ENCODE measurements around the gene SERINC3.
"Not testable (repeated sequence)": the region's sequence is repeated elsewhere in the genome, so short reads cannot be mapped to it uniquely, and the experiment has no call there.

The SERINC3 gene

DNA sequence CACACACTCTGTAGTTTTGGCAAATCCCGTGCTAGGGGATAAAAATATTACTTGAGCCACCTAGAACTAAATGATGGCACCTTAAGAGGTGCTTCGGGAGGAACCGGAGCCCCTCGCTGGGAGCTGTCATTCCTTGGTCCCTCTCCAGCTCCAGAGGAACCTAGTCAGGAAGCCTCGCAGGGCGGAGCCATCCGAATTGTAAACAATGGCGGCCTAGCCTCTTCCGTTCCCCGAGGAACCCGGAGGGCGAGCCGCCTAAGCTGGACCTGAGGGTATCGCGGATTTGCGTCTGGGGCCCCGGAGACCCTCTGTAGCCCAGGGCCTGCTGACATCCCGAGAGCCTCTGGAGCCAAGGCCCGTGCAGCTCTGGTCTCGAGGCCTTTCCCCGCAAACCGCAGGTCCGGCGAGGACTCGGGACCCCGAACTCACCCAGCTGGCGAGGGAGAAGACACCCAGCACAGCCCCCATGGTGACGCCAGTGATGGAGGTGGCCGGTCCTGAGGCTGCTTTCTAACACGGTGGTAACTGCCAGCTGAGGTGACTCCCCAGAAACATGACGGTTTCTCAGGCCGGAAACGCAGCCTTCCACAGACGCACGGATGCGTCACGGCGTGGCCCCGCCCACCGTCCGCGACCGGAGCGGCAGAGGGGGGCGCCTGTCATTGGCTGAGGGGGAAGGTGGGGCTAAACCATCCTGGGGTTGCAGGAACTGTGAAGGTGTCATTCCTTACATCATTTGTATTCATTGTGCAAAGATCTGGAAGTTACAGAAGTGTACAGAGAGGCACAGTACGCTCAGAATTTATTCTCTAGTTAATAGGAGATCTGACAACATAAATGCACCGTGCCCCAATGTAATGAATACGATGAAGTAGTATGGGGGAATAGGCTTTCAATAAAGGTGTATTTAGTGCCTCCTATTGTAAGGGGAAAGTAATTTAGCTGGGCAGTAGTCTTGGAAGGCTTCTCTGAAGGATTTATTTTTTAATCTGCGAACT, at the start of gene SERINC3:
SERINC3 (minus strand) TSS at position 587 of the 998 bp plus-strand sequence; CDS start at position 468, 119 bp downstream.
- DNase-seq = peak; percentile 97

DNA sequence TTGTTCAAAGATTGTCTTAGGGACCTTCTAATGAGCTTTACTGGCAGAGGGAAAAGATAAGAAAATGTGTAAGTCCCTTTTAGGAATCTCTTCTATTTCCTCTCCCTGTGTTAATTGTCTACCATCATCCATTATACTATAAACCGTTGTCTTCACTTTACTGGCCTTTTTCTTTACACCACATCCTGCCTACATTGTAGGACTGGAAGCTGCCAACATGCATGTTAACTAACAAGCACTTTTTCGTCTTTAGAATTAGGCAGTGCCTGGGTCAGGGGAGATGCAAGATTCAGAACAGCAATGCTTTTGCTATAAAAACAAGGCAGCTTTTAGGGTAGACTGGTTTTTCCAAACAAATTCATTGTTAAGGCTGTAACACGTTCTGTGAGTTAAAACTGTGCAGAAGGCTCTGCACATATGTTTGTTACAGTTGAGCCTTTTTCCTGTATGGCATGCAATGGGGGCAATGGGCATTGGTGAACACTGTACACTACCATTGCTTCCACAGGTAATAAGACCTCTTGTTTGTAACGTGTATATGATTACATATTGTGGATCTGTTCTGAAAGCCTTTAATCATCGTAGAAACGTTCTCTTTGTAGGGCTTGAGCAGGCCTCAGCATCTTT, 49.6 kb upstream of the SERINC3 start:
- DNase-seq = no peak

- DNase-seq = no peak
These were observed 48.5 kb upstream of the SERINC3 start for GRCh38 chr20:44570367-44570766.

DNA sequence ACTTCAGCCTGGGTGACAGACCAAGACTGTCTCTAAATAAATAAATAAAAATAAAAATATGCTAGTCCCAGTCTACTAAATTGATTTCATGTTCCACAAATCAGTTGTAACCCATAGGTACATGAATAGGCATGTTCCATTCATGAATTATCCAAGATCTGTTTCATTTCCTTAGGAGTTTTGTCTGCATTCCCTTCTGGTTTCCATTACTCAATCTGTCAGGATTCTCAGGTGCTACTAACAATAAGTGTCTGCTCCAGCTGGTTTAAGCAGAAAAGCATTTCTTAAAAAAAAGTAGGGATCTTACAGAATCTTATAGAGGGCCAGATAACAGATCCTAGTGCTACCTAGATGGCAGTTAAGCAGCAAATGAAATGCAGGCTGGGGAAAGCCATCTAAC, 44.9 kb upstream of the SERINC3 start:
- no peak for DNase-seq

- no peak for DNase-seq
These were observed 44.1 kb upstream of the SERINC3 start for GRCh38 chr20:44566018-44566417.

- DNase-seq = no peak
These were observed 40.0 kb upstream of the SERINC3 start for GRCh38 chr20:44561876-44562275.

DNA sequence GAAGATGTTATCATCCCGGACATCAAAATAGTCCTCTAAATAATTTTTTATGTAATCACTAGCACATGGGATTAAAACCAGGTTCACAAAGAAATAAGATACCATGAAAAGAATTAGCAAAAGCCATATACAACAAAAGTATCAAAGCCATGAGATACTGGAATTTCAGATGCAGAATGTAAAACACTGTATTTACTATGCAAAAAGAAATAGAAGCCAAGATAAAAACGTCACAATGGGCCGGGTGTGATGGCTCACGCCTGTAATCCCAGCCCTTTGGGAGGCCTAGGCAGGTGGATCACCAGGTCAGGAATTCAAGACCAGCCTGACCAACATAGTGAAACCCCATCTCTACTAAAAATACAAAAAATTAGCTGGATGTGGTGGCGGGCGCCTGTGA, 38.9 kb upstream of the SERINC3 start:
- DNase-seq = not testable (repeated sequence)

DNA sequence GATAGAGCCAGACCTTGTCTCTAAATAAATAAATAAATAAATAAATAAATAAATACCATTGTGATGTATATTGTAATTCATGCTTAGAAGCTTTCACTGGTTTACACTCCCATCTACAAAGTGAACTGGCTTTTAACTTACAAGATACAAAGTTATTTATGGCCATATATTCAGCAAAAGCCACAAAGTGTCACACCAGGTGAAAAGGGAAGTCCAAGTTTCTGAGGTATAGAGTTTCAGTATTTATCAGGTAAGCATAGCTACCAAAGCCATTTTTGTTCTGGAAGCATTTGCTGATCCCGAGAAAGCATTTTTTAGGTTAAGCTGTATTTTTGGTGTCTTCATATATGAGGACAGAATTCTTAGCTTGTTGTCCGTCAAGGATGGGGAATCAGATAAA, 38.4 kb upstream of the SERINC3 start:
- DNase-seq = no peak

GRCh38 chr20:44559302-44559701, 37.4 kb upstream of the SERINC3 start:
- no peak for DNase-seq

DNA sequence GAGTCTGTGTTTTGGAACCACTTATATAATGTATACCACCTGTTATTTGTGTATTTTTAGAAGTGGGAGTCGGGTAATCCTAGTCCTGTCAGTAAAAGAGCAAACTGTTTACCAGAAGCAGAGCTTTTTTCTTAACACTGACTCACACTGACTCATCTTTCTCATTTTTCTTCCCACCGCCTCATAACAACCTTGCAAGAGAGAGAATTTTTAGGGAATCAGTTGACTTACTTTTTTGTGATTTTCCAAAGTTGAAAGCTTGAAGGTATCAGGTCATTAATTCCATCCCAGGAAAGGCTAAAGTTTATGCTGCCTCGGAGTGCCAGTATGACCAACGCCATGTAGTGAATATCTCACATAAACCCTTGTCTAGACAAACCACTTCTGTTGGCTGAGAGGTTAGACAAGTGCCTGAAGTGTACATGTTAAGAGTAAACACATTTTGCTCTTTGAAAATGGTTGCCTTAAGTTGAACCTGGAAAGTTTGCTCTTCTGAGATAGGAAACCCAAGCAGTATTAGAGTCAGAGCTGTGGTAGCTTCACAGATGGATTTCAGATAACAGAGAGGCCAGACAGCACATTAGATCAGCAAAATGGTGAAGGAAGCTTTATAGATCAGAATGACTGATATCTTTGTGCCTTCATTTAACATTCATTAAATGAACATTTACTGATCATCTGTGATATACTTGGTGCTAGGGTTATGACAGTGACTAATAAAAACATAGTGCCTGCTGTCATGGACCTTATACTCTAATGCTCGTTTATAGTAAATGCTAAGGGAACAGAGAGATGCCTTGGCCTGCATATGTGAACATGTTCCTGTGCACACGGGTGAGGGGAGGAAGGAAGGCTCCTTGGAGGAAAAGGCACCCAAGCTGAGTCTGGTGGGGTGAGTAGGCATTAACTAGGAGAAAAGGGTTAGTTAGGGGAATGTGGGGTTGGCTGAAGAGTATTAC, 31.4 kb upstream of the SERINC3 start:
- DNase-seq = peak; percentile 20

DNA sequence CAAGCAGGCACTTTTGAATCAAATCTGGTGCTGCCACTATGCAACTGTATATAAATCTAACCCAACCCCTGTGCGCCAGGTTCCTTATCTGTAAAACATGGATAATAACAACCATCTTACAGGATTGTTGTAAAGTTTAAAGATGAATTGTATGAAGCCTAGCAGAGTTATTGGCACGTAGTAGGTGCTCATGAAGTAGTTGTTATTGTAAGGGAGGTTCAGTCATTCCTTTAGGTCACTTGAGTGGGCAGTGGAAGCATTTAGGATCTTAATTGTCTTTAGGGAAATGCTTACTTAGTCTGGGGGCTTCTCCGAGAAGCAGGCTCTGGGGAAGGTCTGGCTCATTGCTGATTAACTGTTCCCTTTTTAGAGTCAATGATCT, 30.7 kb upstream of the SERINC3 start:
- no peak for DNase-seq

- no peak for DNase-seq
These were observed 30.2 kb upstream of the SERINC3 start for GRCh38 chr20:44552050-44552449.

DNA sequence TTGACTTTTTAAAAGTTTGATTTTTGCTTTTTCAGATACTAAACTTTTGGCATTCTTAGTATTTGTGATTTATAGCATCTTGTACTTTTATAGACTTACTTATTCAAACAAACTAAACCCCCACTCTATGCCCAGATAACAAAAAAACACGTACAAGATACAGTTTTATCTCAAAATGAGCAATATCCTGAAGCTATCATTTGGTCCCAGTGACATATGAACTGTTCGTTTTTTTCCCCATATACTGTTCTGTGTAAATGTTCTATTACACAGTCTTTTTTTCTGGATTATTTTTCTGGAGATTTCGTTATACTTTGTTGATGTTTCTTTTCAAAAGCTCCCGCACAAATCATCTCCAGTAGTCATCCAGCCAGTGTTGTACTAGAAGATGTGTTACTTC, 27.3 kb upstream of the SERINC3 start:
- no peak for DNase-seq

- no peak for DNase-seq
These were observed 25.5 kb upstream of the SERINC3 start for GRCh38 chr20:44547419-44547818.

GRCh38 chr20:44544263-44544662, 22.4 kb upstream of the SERINC3 start:
- DNase-seq = no peak

GRCh38 chr20:44543358-44543757, 21.5 kb upstream of the SERINC3 start:
- no peak for DNase-seq

GRCh38 chr20:44542890-44543289, 21.0 kb upstream of the SERINC3 start:
- no peak for DNase-seq

- no peak for DNase-seq
These were observed 20.1 kb upstream of the SERINC3 start for GRCh38 chr20:44541992-44542391.

GRCh38 chr20:44540834-44541233, 19.0 kb upstream of the SERINC3 start:
- no peak for DNase-seq

GRCh38 chr20:44537993-44538392, 16.1 kb upstream of the SERINC3 start:
- DNase-seq = no peak

DNA sequence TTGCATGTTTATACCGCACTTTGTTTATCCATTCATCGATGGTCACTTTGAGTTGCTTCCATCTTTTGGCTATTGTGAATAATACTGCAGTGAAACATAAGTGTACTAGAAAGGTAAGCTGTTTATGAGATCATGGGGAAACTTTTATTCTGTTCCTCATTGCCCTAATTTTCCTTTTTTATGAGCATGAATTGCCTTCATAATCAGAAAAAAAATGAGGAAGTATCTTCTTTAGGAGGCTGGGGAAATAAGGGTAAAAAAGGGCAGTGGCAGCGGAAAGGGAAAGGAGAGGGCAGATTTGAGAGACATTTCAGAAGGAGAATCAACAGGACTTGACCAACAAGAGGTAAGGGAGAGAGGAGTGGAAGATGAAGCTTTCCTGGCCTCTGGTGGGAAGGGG, 14.3 kb upstream of the SERINC3 start:
- DNase-seq = no peak

DNA sequence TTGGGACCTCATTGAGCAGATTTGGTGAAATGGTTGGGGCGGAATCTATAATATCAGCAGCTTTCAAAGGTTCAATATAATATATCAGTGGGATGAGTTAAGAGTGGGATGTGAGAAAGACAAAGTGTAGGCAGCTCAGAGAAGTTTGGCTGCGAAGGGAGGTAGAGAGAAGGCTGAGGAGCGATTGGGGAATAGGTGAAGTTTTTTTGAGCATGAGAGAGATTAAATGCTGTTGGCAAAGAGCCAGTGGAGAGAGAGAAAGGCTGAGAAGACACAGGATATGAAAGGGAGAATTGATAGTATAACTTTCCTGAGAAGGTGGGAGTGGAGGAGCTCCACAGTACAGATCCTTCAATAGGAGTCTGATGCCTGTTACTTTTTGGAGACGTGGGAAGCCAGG, 12.1 kb upstream of the SERINC3 start:
- no peak for DNase-seq

GRCh38 chr20:44532981-44533331, 11.1 kb upstream of the SERINC3 start:
- DNase-seq = no peak
